ENCODE data around the gene SLC6A3.

The SLC6A3 gene

GRCh38 chr5:1453613-1454012, 8.4 kb upstream of the SLC6A3 start:
- ChIA-PET CTCF (no interaction called here), POLR2A (no interaction called here)
- TF ChIP-seq SP1 (IDR thresholded peaks at IDR 0.05) (no peak), ARNT (IDR thresholded peaks at IDR 0.05) (no peak), L3MBTL2 (conservative IDR thresholded peaks at IDR 0.05) (no peak), FOXM1 (IDR thresholded peaks at IDR 0.05; ENCODE audit: borderline replicate concordance) (no peak), FOXA1 (IDR thresholded peaks at IDR 0.05) (no peak), CTBP1 (IDR thresholded peaks at IDR 0.05; ENCODE audit: borderline replicate concordance) (no peak), NFRKB (IDR thresholded peaks at IDR 0.05) (no peak), PKNOX1 (IDR thresholded peaks at IDR 0.05) (no peak), TARDBP (IDR thresholded peaks at IDR 0.05) (no peak), HDGF (IDR thresholded peaks at IDR 0.05; ENCODE audit: borderline replicate concordance) (no peak), ELF4 (IDR thresholded peaks at IDR 0.05) (no peak), LEF1 (IDR thresholded peaks at IDR 0.05; ENCODE audit: borderline replicate concordance) (no peak), ZNF384 (IDR thresholded peaks at IDR 0.05) (no peak), SUZ12 (IDR thresholded peaks at IDR 0.05) (no peak), FOXK2 (IDR thresholded peaks at IDR 0.05) (no peak), BHLHE40 (IDR thresholded peaks at IDR 0.05; ENCODE audit: borderline replicate concordance) (no peak)
- DNase-seq (ENCODE audit: extremely low spot score): no peak

GRCh38 chr5:1449081-1449630, 3.9 kb upstream of the SLC6A3 start:
- no peak for TF ChIP-seq FOXM1 (IDR thresholded peaks at IDR 0.05; ENCODE audit: borderline replicate concordance)
- no peak for TF ChIP-seq TARDBP (IDR thresholded peaks at IDR 0.05)
- TF ChIP-seq FOXK2 (IDR thresholded peaks at IDR 0.05): no peak
- TF ChIP-seq PKNOX1 (IDR thresholded peaks at IDR 0.05): no peak
- TF ChIP-seq BHLHE40 (IDR thresholded peaks at IDR 0.05; ENCODE audit: borderline replicate concordance): no peak
- no peak for TF ChIP-seq ZNF384 (IDR thresholded peaks at IDR 0.05)
- no peak for TF ChIP-seq NFRKB (IDR thresholded peaks at IDR 0.05)
- no peak for TF ChIP-seq LEF1 (IDR thresholded peaks at IDR 0.05; ENCODE audit: borderline replicate concordance)
- no peak for TF ChIP-seq SP1 (IDR thresholded peaks at IDR 0.05)
- no peak for TF ChIP-seq ARNT (IDR thresholded peaks at IDR 0.05)
- TF ChIP-seq ELF4 (IDR thresholded peaks at IDR 0.05): no peak
- TF ChIP-seq L3MBTL2 (conservative IDR thresholded peaks at IDR 0.05): no peak
- no peak for TF ChIP-seq HDGF (IDR thresholded peaks at IDR 0.05; ENCODE audit: borderline replicate concordance)
- TF ChIP-seq CTBP1 (IDR thresholded peaks at IDR 0.05; ENCODE audit: borderline replicate concordance): no peak
- no peak for TF ChIP-seq SUZ12 (IDR thresholded peaks at IDR 0.05)
- ChIA-PET POLR2A (no interaction called here), CTCF (no interaction called here)
- DNase-seq (ENCODE audit: extremely low spot score): no peak

- DNase-seq (ENCODE audit: extremely low spot score): no peak
- ChIA-PET CTCF (no interaction called here), POLR2A (no interaction called here)
- TF ChIP-seq FOXM1 (IDR thresholded peaks at IDR 0.05; ENCODE audit: borderline replicate concordance) (no peak), FOXK2 (IDR thresholded peaks at IDR 0.05) (no peak), ELF4 (IDR thresholded peaks at IDR 0.05) (no peak), SP1 (IDR thresholded peaks at IDR 0.05) (no peak), SUZ12 (IDR thresholded peaks at IDR 0.05) (no peak), L3MBTL2 (conservative IDR thresholded peaks at IDR 0.05) (no peak), CTBP1 (IDR thresholded peaks at IDR 0.05; ENCODE audit: borderline replicate concordance) (no peak), PKNOX1 (IDR thresholded peaks at IDR 0.05) (no peak), BHLHE40 (IDR thresholded peaks at IDR 0.05; ENCODE audit: borderline replicate concordance) (no peak), HDGF (IDR thresholded peaks at IDR 0.05; ENCODE audit: borderline replicate concordance) (no peak), FOXA1 (IDR thresholded peaks at IDR 0.05) (no peak), NFRKB (IDR thresholded peaks at IDR 0.05) (no peak), ARNT (IDR thresholded peaks at IDR 0.05) (no peak), TARDBP (IDR thresholded peaks at IDR 0.05) (no peak), ZNF384 (IDR thresholded peaks at IDR 0.05) (no peak)
Observed at GRCh38 chr5:1448511-1449011, 3.3 kb upstream of the SLC6A3 start.

- no peak for DNase-seq (ENCODE audit: extremely low spot score)
- TF ChIP-seq FOXA1 (IDR thresholded peaks at IDR 0.05) (no peak), TARDBP (IDR thresholded peaks at IDR 0.05) (no peak)
- ChIA-PET CTCF (no interaction called here), POLR2A (no interaction called here)
Observed at GRCh38 chr5:1447671-1448361, 2.6 kb upstream of the SLC6A3 start.

- CTCF ChIA-PET: no interaction called here
- no peak for DNase-seq (ENCODE audit: extremely low spot score)
- no peak for TF ChIP-seq BHLHE40 (IDR thresholded peaks at IDR 0.05; ENCODE audit: borderline replicate concordance)
- no peak for TF ChIP-seq ZNF384 (IDR thresholded peaks at IDR 0.05)
- TF ChIP-seq L3MBTL2 (conservative IDR thresholded peaks at IDR 0.05): no peak
- no peak for TF ChIP-seq ARNT (IDR thresholded peaks at IDR 0.05)
- no peak for TF ChIP-seq NFRKB (IDR thresholded peaks at IDR 0.05)
- TF ChIP-seq SUZ12 (IDR thresholded peaks at IDR 0.05): no peak
- TF ChIP-seq FOXM1 (IDR thresholded peaks at IDR 0.05; ENCODE audit: borderline replicate concordance): no peak
- POLR2A ChIA-PET: no interaction called here
Observed at GRCh38 chr5:1446602-1447343, 1.5 kb upstream of the SLC6A3 start.

Data from HEK293T (cell line).